PC-9 (cell line): ENCODE measurements around the gene C8G. TPM values are rescaled to one million over a fixed set of nuclear protein-coding genes. Genes with fewer than 3 reads are reported as not detected.

Source experiments
- BruUV-seq: library from RNA; stranded (reverse); fragments of 400-500 nt; replicated peaks from 2 replicates; lab custom pipeline; 2021; lab: Mats Ljungman, UMichigan
- CTCF ChIA-PET: fragments of 300-600 bp; sonication (Branson Sonifier 250); formaldehyde crosslinking; loops from one replicate; lab custom pipeline; 2022; ENCODE audit warnings: antibody characterized with exemption; lab: Charles Lee
- POLR2A ChIA-PET: fragments of 300-600 bp; sonication (Branson Sonifier 250); formaldehyde crosslinking; loops from one replicate; lab custom pipeline; 2022; ENCODE audit warnings: antibody characterized with exemption; ENCODE audit not compliant: unreplicated experiment; lab: Charles Lee
- DNase-seq, 2 experiments: peaks; one replicate each; pipeline versions ENCODE4 v3.0.0 to v3.0.0-alpha.2; 2015 to 2022; ENCODE audit warnings: mixed read lengths in 1 of 2
- H2AFZ ChIP-seq: fragments of 200-600 bp; sonication (generic); 2 replicates; pipeline ENCODE4 v1.8.1; 2017; ENCODE audit warnings: antibody characterized with exemption
- H3F3A ChIP-seq: fragments of 200-600 bp; sonication (generic); 2 replicates; pipeline ENCODE4 v1.8.1; 2017; ENCODE audit warnings: antibody characterized with exemption, mild to moderate bottlenecking, low read depth; ENCODE audit not compliant: insufficient read depth
- H3K27ac ChIP-seq: fragments of 200-600 bp; sonication (generic); 2 replicates; pipeline ENCODE4 v1.6.1; 2016; ENCODE audit warnings: mixed run types
- H3K27me3 ChIP-seq: fragments of 200-600 bp; sonication (generic); 2 replicates; pipeline ENCODE4 v1.6.1; 2016; ENCODE audit warnings: low read depth, mixed run types; ENCODE audit not compliant: insufficient read depth
- H3K36me3 ChIP-seq: fragments of 200-600 bp; sonication (generic); 2 replicates; pipeline ENCODE4 v1.6.1; 2016; ENCODE audit warnings: low read depth, mixed run types
- H3K4me1 ChIP-seq: fragments of 200-600 bp; sonication (generic); replicated peaks from 2 replicates; pipeline ENCODE4 v1.6.1; 2016; ENCODE audit warnings: mixed run types; ENCODE audit not compliant: insufficient read depth
- H3K4me2 ChIP-seq: fragments of 200-600 bp; sonication (generic); 2 replicates; pipeline ENCODE4 v1.6.1; 2017; ENCODE audit warnings: mixed run types
- H3K4me3 ChIP-seq: fragments of 200-600 bp; sonication (generic); 2 replicates; pipeline ENCODE4 v1.6.1; 2016; ENCODE audit warnings: mixed run types
- H3K79me2 ChIP-seq: fragments of 200-600 bp; sonication (generic); 2 replicates; pipeline ENCODE4 v1.6.1; 2017; ENCODE audit warnings: low read depth, mixed run types
- H3K9me2 ChIP-seq: fragments of 200-600 bp; sonication (generic); 2 replicates; pipeline ENCODE4 v1.8.1; 2017; ENCODE audit warnings: mild to moderate bottlenecking; ENCODE audit not compliant: insufficient read depth
- H3K9me3 ChIP-seq: fragments of 200-600 bp; sonication (generic); 2 replicates; pipeline ENCODE4 v1.8.1; 2016; ENCODE audit warnings: low read depth; ENCODE audit not compliant: insufficient read depth
- H4K20me1 ChIP-seq: fragments of 200-600 bp; sonication (generic); 2 replicates; pipeline ENCODE4 v1.8.1; 2017; ENCODE audit not compliant: insufficient read depth
- EZH2 ChIP-seq: fragments of 200-600 bp; sonication (generic); IDR thresholded peaks from 2 replicates; pipeline ENCODE4 v1.8.0; 2017; ENCODE audit warnings: antibody characterized with exemption, low read depth
- intact Hi-C: fragments of 100-400 bp; cut with micrococcal nuclease; formaldehyde crosslinking; loops from one replicate; pipeline ENCODE4 v1.10.0; 2022; ENCODE audit not compliant: unreplicated experiment
- total RNA-seq: library from RNA; stranded (reverse); gene quantifications from 2 replicates; pipeline ENCODE4 v1.2.3, GENCODE V29; 2021
- TF ChIP-seq, protein P1 (sequence below): fragments of 200-600 bp; sonication (generic); conservative IDR thresholded peaks from 2 replicates; pipeline ENCODE4 v1.6.1; 2017; ENCODE audit warnings: mixed run types, antibody characterized with exemption, mild to moderate bottlenecking, moderate library complexity

C8G gene
- total RNA-seq, 1 experiment from 2014 or later = 2.3 TPM

DNA sequence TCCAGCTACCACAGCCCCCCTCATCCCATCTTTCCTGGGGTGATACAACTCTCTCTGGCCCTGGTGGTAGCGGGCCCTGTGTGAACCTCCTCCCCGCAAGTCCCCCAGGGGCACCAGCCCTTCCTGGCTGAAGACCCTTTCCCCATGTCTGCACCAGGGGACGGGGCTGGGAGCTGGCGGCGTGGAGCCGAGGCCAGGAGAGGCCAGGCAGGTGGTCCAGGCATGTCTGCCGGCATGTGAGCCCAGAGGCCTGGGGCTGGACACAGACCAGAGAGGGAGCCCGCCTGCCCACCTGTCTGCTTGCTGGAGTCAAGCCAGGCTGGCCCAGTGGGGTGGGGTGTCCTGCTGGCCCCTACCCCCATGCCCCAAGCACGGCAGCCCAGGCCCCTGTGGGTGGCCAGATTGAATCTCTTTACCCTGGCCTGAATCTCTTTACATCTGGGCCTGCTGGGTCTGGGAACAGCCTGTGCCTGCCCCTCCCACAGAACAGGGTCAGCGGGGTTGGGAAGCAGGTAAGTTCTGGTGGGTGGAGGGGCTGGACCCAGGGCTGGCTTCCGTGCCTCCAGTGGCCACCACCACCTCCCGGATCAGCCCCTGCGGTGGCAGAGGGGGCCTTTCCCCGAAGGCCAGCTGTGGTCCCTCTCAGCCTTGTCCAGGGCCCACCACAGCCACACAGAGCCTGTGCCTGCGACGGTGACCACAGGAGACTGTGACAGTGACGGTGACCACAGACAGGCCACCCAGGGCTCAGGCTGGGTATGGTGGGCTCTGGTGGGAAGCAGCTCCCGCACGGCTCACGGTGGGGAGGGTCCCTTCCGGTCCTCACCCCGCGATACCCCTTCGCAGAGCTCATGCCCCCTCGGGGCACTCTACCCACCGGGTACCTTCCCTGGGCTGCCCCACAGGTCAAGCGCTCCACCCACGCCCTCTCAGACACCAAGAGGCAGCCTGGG lies 14.1 kb downstream of the C8G start:
- Histone ChIP-seq H3K4me3 (no peak overlapping the region), H3K79me2 (no peaks in the 10 kb centered on the region), H3K9me2 (no peaks in the 10 kb centered on the region), H3K36me3 (no peaks in the 10 kb centered on the region), H3K9me3 (no peaks in the 10 kb centered on the region), H3K4me1 (peaks cover 3% of the 10 kb centered on the region), H2AFZ (no peak overlapping the region), H3K4me2 (no peak overlapping the region), H3K27ac (no peak overlapping the region), H4K20me1 (no peaks in the 10 kb centered on the region), H3F3A (peaks cover 8% of the 10 kb centered on the region; the same call in 1 of the 2 replicates), H3K27me3 (no peaks in the 10 kb centered on the region)
- POLR2A ChIA-PET = no interaction called here
- no TSS peak for BruUV-seq
- TF ChIP-seq, protein P1, sequence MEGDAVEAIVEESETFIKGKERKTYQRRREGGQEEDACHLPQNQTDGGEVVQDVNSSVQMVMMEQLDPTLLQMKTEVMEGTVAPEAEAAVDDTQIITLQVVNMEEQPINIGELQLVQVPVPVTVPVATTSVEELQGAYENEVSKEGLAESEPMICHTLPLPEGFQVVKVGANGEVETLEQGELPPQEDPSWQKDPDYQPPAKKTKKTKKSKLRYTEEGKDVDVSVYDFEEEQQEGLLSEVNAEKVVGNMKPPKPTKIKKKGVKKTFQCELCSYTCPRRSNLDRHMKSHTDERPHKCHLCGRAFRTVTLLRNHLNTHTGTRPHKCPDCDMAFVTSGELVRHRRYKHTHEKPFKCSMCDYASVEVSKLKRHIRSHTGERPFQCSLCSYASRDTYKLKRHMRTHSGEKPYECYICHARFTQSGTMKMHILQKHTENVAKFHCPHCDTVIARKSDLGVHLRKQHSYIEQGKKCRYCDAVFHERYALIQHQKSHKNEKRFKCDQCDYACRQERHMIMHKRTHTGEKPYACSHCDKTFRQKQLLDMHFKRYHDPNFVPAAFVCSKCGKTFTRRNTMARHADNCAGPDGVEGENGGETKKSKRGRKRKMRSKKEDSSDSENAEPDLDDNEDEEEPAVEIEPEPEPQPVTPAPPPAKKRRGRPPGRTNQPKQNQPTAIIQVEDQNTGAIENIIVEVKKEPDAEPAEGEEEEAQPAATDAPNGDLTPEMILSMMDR = no peak
- no peak for TF ChIP-seq EZH2
- intact Hi-C loops = no loop called here
- DNase-seq = no peak
- CTCF ChIA-PET = no interaction called here

DNA sequence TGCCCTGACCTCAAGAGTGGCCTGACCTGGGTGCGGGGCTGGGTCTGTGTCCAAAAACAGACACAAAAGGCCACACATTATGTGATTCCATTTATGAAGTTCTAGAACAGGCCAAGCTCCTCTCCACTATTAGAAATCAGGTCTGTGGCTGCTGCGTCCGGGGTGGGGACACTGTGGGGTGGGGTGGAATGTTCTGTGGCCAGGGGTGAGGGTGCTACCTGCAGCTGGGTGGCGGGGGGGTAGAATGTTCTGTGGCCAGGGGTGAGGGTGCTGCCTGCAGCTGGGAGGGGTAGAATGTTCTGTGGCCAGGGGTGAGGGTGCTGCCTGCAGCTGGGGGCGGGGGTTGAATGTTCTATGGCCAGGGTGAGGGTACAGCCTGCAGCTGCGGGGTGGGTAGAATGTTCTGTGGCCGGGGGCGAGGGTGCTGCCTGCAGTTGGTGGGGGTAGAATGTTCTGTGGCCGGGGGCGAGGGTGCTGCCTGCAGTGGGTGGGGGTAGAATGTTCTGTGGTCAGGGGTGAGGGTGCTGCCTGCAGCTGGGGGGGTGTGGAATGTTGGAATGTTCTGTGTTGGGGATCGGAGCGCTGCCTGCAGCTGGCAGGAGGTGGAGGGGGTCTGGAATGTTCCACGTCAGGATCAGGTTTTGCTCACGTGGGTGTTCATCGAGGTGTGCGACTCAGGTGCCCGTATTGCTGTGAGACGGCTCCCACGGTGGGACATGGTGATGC lies 15.3 kb downstream of the C8G start:
- TF ChIP-seq, protein P1 = no peak
- TF ChIP-seq EZH2 = no peak
- CTCF ChIA-PET = no interaction called here
- Histone ChIP-seq H3K79me2 (no peaks in the 10 kb centered on the region), H3K9me2 (no peaks in the 10 kb centered on the region), H3K4me1 (peaks cover 10% of the 10 kb centered on the region), H3K27me3 (no peaks in the 10 kb centered on the region), H3F3A (peaks cover 8% of the 10 kb centered on the region; the same call in 1 of the 2 replicates), H3K4me3 (no peak overlapping the region), H3K9me3 (no peaks in the 10 kb centered on the region), H3K4me2 (no peak overlapping the region), H2AFZ (no peak overlapping the region), H3K27ac (no peak overlapping the region), H4K20me1 (no peaks in the 10 kb centered on the region), H3K36me3 (no peaks in the 10 kb centered on the region)
- no TSS peak for BruUV-seq
- POLR2A ChIA-PET = interaction anchor here (0.7 kb wide), 1 partner anchor 36 kb away, joined by 7 read pairs; the partner anchor contains the start of gene CLIC3
- no peak for DNase-seq
- intact Hi-C loops = no loop called here

DNA sequence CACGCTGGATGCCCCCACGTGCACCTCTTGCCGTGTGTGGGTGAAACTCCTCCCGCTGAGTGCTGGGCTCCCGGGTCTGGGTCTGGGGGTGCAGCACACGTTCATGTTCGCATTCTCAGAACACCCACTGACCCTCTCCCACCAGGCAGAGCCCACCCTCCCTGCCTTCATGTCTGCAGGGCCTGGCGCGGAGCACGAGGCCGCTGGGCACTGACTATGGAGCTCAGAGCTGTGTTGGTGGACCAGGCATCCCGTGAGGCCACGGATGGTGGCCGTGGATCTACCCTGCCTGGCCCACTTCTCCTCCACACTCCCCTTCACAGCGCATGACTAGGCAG lies 15.9 kb downstream of the C8G start:
- Histone ChIP-seq H4K20me1 (no peaks in the 10 kb centered on the region), H3K36me3 (no peaks in the 10 kb centered on the region), H3K27ac (no peak overlapping the region), H3K9me3 (no peaks in the 10 kb centered on the region), H3K9me2 (no peaks in the 10 kb centered on the region), H2AFZ (no peak overlapping the region), H3K27me3 (no peaks in the 10 kb centered on the region), H3K4me3 (no peak overlapping the region), H3K4me2 (no peak overlapping the region), H3K79me2 (no peaks in the 10 kb centered on the region), H3K4me1 (peaks cover 10% of the 10 kb centered on the region), H3F3A (peaks cover 8% of the 10 kb centered on the region; the same call in 1 of the 2 replicates)
- no peak for DNase-seq
- CTCF ChIA-PET = no interaction called here
- BruUV-seq = no TSS peak
- intact Hi-C loops = no loop called here
- TF ChIP-seq, protein P1 = no peak
- no peak for TF ChIP-seq EZH2
- POLR2A ChIA-PET = no interaction called here
